GM18508 (cell line): ENCODE measurements around the gene SMG9.
"Not testable (repeated sequence)": the region's sequence is repeated elsewhere in the genome, so short reads cannot be mapped to it uniquely, and the experiment has no call there.

ENCODE experiments used
- ATAC-seq: cut with Tn5 transposase; IDR thresholded peaks from one replicate; pipeline ENCODE4 v1.9.1; 2021; ENCODE audit warnings: moderate number of reproducible peaks; ENCODE audit not compliant: insufficient read depth, unreplicated experiment

The SMG9 gene

DNA sequence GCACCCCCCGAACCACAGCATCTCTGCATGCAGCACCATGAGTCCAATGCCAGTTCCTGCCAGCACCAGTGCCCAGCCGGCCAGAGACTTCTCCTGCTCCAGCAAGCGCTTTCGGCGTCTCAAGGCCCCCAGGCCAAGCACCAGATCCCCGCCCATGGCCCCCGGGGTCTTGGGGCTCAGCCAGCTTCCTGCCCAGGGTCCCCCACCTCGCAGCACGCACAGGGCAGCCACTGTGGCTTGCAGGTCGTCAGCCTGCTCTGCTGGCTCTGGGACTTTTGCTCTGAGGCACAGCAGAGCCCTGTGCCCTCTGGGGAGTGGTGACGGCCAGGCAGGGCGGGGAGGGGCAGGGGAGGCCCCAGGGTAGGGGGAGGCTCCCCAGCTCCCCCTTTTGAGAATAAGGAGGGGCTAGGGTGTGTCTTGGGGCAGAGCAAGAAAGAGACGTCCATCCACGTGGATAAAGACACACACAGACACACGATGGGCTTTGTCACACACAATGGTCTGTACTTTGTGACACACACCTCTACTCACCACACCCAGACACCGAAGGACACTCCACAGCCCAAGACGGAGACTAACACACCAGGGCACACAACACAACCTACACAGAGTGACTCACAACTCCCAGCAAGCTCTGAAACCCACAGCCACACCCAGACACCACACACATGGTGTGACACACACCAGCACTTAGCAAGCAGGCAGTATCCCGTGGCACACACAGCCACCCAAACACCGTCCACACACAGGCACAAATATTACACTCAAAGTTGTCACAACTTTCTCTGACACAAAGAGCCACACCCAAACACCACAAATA lies 26.2 kb upstream of the SMG9 start, which contains the start of gene KCNN4:
TSS of gene KCNN4 (minus strand) at position 268 of the 820 bp plus-strand sequence. CDS start at position 156, 112 bp downstream.
- ATAC-seq: no peak

GRCh38 chr19:43779820-43780219 lies 25.1 kb upstream of the SMG9 start:
- no peak for ATAC-seq

- ATAC-seq: no peak
These were observed 24.5 kb upstream of the SMG9 start for GRCh38 chr19:43779147-43779819.

GRCh38 chr19:43778651-43779050 lies 23.9 kb upstream of the SMG9 start:
- ATAC-seq: no peak

- ATAC-seq: no peak
These were observed 22.5 kb upstream of the SMG9 start for GRCh38 chr19:43777163-43777695.

GRCh38 chr19:43776286-43776685 lies 21.5 kb upstream of the SMG9 start:
- ATAC-seq: no peak

- ATAC-seq: no peak
These were observed 20.6 kb upstream of the SMG9 start for GRCh38 chr19:43775299-43775890.

DNA sequence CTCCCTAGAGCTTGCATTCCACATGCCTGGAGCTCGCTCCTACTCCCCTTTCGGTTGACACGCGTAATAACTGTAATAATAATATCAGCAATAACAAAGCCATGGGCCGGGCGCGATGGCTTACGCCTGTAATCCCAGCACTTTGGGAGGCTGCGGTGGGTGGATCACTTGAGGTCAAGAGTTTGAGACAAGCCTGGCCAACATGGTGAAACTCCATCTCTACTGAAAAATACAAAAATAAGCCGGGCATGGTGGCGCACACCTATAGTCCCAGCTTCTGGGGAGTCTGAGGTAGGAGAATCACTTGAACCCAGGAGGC lies 20.1 kb upstream of the SMG9 start:
- not testable (repeated sequence) for ATAC-seq

- no peak for ATAC-seq
These were observed 19.6 kb upstream of the SMG9 start for GRCh38 chr19:43774103-43774939.

- no peak for ATAC-seq
These were observed 19.0 kb upstream of the SMG9 start for GRCh38 chr19:43773725-43774102.

GRCh38 chr19:43769256-43769655 lies 14.5 kb upstream of the SMG9 start:
- ATAC-seq: no peak

DNA sequence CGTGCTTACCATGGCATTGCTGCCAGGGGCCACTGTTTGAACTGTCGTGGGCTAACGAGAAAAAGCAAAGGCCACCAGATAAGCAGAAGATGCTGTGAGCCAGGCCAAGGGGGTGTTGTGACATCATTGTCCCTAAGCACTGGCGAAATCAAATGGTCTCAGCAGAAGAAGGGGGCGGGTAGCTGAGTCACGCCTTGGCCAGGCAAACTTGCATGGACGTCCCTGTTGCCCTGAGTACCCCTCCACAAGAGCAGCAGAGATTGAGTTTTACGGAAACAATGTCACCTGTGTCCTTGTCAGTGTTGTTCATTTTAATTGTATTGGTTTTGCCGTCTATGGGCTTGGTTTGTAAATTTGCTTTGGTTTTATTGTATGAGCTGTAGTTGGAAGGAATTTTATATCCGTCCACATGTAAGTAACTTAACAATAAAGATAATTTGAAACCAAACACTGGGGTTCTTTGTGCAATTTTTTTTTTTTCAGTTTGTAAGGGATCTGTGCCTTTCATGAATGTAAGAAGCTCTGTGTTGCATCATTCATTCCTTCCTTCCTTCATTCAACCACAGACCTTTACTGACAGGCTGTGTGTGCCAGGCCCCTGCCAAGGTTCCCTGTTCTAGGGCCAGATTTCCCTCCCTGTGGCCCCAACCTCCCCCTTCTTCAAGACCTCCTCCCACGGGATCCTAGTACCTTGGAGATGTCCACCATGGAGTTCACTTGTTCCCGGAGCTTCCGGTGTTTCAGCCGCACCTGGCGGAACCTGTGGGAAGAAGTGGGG lies 13.7 kb upstream of the SMG9 start:
- no peak for ATAC-seq

- ATAC-seq: no peak
These were observed 13.1 kb upstream of the SMG9 start for GRCh38 chr19:43767818-43768217.

DNA sequence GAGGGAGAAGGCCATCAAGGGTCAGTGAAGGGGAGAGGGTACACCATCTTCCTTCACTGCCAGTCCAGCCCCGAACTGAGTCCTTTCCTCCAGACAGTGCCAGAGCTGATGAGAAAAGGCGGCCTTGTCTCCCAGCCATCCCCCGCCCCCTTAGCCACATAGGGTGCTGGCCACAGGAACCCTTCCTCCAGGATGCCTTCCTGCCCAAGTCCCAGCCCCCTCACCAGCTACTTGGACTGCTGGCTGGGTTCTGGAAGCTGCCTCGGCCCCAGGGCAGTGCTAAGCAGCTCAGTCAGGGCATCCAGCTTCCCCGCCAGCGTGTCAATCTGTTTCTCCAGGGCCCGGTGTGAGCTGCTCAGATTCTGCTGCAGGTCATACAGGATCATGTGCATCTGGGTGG lies 12.6 kb upstream of the SMG9 start:
- no peak for ATAC-seq

DNA sequence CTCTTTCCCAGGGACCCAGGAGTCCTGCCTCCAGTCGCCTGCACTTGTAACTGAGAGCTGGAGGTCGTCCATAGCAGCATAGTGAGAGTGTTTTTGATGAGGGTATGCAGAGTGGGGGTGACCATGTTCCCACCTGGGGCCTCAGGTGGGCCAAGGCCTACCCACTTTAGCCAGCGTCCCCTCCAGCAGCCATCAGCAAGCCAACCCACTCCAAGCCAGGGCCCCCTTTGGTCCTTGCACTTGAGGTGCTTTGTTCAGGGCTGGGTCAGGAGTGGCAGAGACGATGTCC lies 11.9 kb upstream of the SMG9 start:
- no peak for ATAC-seq

- ATAC-seq: peak; percentile 54
These were observed 10.5 kb upstream of the SMG9 start for GRCh38 chr19:43765109-43765876.

DNA sequence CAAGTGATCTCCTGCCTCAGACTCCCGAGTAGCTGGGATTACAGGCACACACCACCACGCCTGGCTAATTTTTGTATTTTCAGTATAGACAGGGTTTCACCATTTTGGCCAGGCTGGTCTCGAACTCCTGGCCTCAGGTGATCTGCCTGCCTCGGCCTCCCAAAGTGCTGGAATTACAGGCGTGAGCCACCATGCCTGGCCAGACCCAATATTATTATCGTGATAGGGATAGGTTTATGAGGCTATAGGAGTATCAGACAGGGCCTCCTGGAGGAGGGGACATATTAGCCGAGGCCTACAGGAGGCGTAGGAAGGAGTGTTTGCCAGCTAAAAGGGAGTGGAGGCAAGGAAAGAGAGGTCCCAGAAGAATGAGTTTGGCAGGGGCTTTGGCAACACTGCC lies 9.9 kb upstream of the SMG9 start:
- ATAC-seq: not testable (repeated sequence)

GRCh38 chr19:43763473-43763939 lies 8.7 kb upstream of the SMG9 start:
- ATAC-seq: no peak

DNA sequence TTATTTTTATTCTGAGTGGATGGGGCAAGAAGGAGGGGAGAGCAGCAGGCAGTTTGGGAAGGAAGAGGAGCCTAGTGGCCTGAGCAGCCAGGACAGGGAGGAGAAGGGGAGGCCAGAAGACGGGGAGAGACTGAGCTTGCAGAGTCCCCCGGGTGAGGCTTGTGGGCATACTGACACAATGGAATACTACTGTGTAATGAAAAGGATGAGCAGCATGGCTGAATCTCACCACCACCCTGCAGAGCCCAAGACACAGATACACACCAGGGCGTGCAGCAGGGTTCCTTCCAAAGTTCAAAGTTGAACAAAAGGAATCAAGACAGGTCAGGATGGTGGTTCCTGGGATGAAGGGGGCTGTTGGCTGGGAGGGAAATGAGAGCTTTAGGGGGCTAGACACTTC lies 8.1 kb upstream of the SMG9 start:
- ATAC-seq: no peak
